Prostate gland (tissue), 2 donors: ENCODE results near the gene OTOR.

Source experiments
- CTCF ChIP-seq, 4 experiments: fragments of 200-600 bp in 2 of 4; fragments of 450-650 bp in 2 of 4; sonication (generic) in 2 of 4; IDR thresholded peaks; 1 replicate in 3 of 4; 2 replicates in 1 of 4; pipeline ENCODE4 v1.5.1; 2016 to 2019; ENCODE audit warnings: antibody characterized with exemption in 4 of 4, mild to moderate bottlenecking in 2 of 4, moderate library complexity in 2 of 4
- POLR2A ChIP-seq: fragments of 450-650 bp; IDR thresholded peaks from one replicate; pipeline ENCODE4 v1.6.1; 2016; ENCODE audit warnings: antibody characterized with exemption, mild to moderate bottlenecking
- POLR2AphosphoS5 ChIP-seq: sonication (generic); formaldehyde crosslinking; IDR thresholded peaks from one replicate; pipeline ENCODE4 v1.6.1; 2017; ENCODE audit warnings: antibody characterized with exemption

- TF ChIP-seq CTCF (IDR thresholded peaks at IDR 0.05) (no peak), POLR2A (no peak), POLR2AphosphoS5 (no peak)
Measured at GRCh38 chr20:16710781-16711180, 37.4 kb upstream of the OTOR start.
